ENCODE measurements around the gene SLC6A9. TPM values are rescaled to one million over a fixed set of nuclear protein-coding genes. Genes with fewer than 3 reads are reported as not detected.

The SLC6A9 gene
- total RNA-seq, 1 donor from 2014 or later = 24.3 TPM

GRCh38 chr1:43947874-43948437 lies 83.3 kb downstream of the SLC6A9 start:
- peaks cover 35% of the 10 kb centered on the region for H3K4me1 ChIP-seq

GRCh38 chr1:43947061-43947873 lies 84.0 kb downstream of the SLC6A9 start:
- peak overlapping the region; percentile 95 for H3K27ac ChIP-seq
- peak overlapping the region; percentile 64 to 79 for H3K4me3 ChIP-seq
- no peaks in the 10 kb centered on the region for H3K9me3 ChIP-seq
- no peaks in the 10 kb centered on the region for H3K27me3 ChIP-seq
- TF ChIP-seq POLR2AphosphoS5 (IDR thresholded peaks at IDR 0.05; ENCODE audit: insufficient read depth in 1 of 2, low read depth in 1 of 2) (no peak), CTCF (IDR thresholded peaks at IDR 0.05) (no peak), POLR2A (IDR thresholded peaks at IDR 0.05) (no peak)
- no peak for DNase-seq (ENCODE audit: extremely low spot score in 2 of 2)
- peaks cover 35% of the 10 kb centered on the region for H3K4me1 ChIP-seq
- intact Hi-C loops (cut with DNase I) = no loop called here
- H3K36me3 ChIP-seq = no peaks in the 10 kb centered on the region

More at GRCh38 chr1:43947874-43948437, 83.3 kb downstream of the SLC6A9 start:
- TF ChIP-seq CTCF (IDR thresholded peaks at IDR 0.05) (no peak), POLR2AphosphoS5 (IDR thresholded peaks at IDR 0.05; ENCODE audit: insufficient read depth in 1 of 2, low read depth in 1 of 2) (no peak), POLR2A (IDR thresholded peaks at IDR 0.05) (no peak)
- peak overlapping the region; percentile 64 to 79 for H3K4me3 ChIP-seq
- no peaks in the 10 kb centered on the region for H3K36me3 ChIP-seq
- no peak for DNase-seq (ENCODE audit: extremely low spot score in 2 of 2)
- intact Hi-C loops (cut with DNase I) = no loop called here
- H3K27me3 ChIP-seq = no peaks in the 10 kb centered on the region
- H3K27ac ChIP-seq = no peak overlapping the region
- no peaks in the 10 kb centered on the region for H3K9me3 ChIP-seq

Other genes starting within 250 kb of the SLC6A9 start
- 17.4 TPM for gene ARTN, start 97.7 kb downstream of the SLC6A9 start, total RNA-seq
- 34.6 TPM for gene IPO13, start 84.5 kb downstream of the SLC6A9 start, total RNA-seq
- gene DPH2, start 61.5 kb downstream of the SLC6A9 start, total RNA-seq = 15.2 TPM
- gene ATP6V0B, start 56.5 kb downstream of the SLC6A9 start, total RNA-seq = 71.5 TPM
- gene B4GALT2, start 52.3 kb downstream of the SLC6A9 start, total RNA-seq = 31.4 TPM
- 14.5 TPM for gene CCDC24, start 39.9 kb downstream of the SLC6A9 start, total RNA-seq
- 0.25 TPM for gene KLF17, start 87.4 kb upstream of the SLC6A9 start, total RNA-seq
- not detected for gene KLF18, start 110.2 kb upstream of the SLC6A9 start, total RNA-seq
- gene DMAP1, start 182.0 kb upstream of the SLC6A9 start, total RNA-seq = 52.3 TPM